HG03520 (cell line): ENCODE measurements around the gene ASPRV1.
"Not testable (repeated sequence)": the region's sequence is repeated elsewhere in the genome, so short reads cannot be mapped to it uniquely, and the experiment has no call there.

Source experiments
- ATAC-seq: cut with Tn5 transposase; IDR thresholded peaks from one replicate; pipeline ENCODE4 v1.9.1; 2021; ENCODE audit warnings: mild to moderate bottlenecking, moderate library complexity; ENCODE audit not compliant: unreplicated experiment

Gene ASPRV1

GRCh38 chr2:69961496-69961895 is at the start of gene ASPRV1:
Gene ASPRV1, minus strand, starts transcription at chr2:69961631. Its CDS starts 195 bp downstream, at chr2:69961436.
- ATAC-seq, result no peak

GRCh38 chr2:70010576-70011111 is 49.2 kb upstream of the ASPRV1 start:
- no peak for ATAC-seq

GRCh38 chr2:70009762-70010575 is 48.5 kb upstream of the ASPRV1 start:
- ATAC-seq, result no peak

- ATAC-seq, result no peak
Observed at GRCh38 chr2:70008290-70008689, 46.9 kb upstream of the ASPRV1 start.

- ATAC-seq, result no peak
Observed at GRCh38 chr2:70007151-70007550, 45.7 kb upstream of the ASPRV1 start.

GRCh38 chr2:70006447-70006784 is 45.0 kb upstream of the ASPRV1 start:
- ATAC-seq, result no peak

GRCh38 chr2:70005752-70006446 is 44.5 kb upstream of the ASPRV1 start:
- ATAC-seq, result no peak

GRCh38 chr2:70005216-70005615 is 43.8 kb upstream of the ASPRV1 start:
- ATAC-seq, result no peak

- ATAC-seq, result no peak
Observed at GRCh38 chr2:70003093-70003830, 41.8 kb upstream of the ASPRV1 start.

GRCh38 chr2:70002241-70002899 is 40.9 kb upstream of the ASPRV1 start:
- no peak for ATAC-seq

GRCh38 chr2:70000529-70000928 is 39.1 kb upstream of the ASPRV1 start:
- not testable (repeated sequence) for ATAC-seq

GRCh38 chr2:69998761-69999160 is 37.3 kb upstream of the ASPRV1 start:
- no peak for ATAC-seq

GRCh38 chr2:69997015-69997830 is 35.8 kb upstream of the ASPRV1 start:
- no peak for ATAC-seq

GRCh38 chr2:69995511-69995910 is 34.1 kb upstream of the ASPRV1 start:
- ATAC-seq, result no peak

- no peak for ATAC-seq
Observed at GRCh38 chr2:69994166-69994565, 32.7 kb upstream of the ASPRV1 start.

GRCh38 chr2:69993708-69994107 is 32.3 kb upstream of the ASPRV1 start:
- no peak for ATAC-seq

GRCh38 chr2:69993048-69993565 is 31.7 kb upstream of the ASPRV1 start:
- ATAC-seq, result no peak

- ATAC-seq, result no peak
Observed at GRCh38 chr2:69992310-69993047, 31.0 kb upstream of the ASPRV1 start.

- ATAC-seq, result no peak
Observed at GRCh38 chr2:69989441-69990105, 28.1 kb upstream of the ASPRV1 start.
